Esophagus (tissue), 2 donors: ENCODE measurements around the gene SACM1L. TPM values are rescaled to one million over a fixed set of nuclear protein-coding genes. Genes with fewer than 3 reads are reported as not detected.
"Not testable (repeated sequence)": the region's sequence is repeated elsewhere in the genome, so short reads cannot be mapped to it uniquely, and the experiment has no call there.

Experiments used
- H3K27ac ChIP-seq, 2 donors: one replicate each; pipeline ENCODE4 v1.5.1; 2013; ENCODE audit warnings: low read depth in 2 of 2, mild to moderate bottlenecking in 2 of 2, inconsistent platforms in 1 of 2, low read length in 1 of 2, moderate library complexity in 1 of 2
- H3K27me3 ChIP-seq, 2 donors: one replicate each; pipeline ENCODE4 v1.6.1; 2013; ENCODE audit warnings: low read length in 2 of 2, control low read depth in 1 of 2, mild to moderate bottlenecking in 1 of 2; ENCODE audit not compliant: insufficient read depth in 2 of 2, control insufficient read depth in 1 of 2
- H3K36me3 ChIP-seq, 2 donors: one replicate each; pipeline ENCODE4 v1.6.1; 2013; ENCODE audit warnings: low read length in 1 of 2; ENCODE audit not compliant: control insufficient read depth in 2 of 2, insufficient read depth in 2 of 2
- H3K4me1 ChIP-seq, 2 donors: one replicate each; pipeline ENCODE4 v1.6.1; 2013; ENCODE audit warnings: low read length in 1 of 2; ENCODE audit not compliant: control insufficient read depth in 2 of 2, insufficient read depth in 2 of 2
- H3K4me3 ChIP-seq, 2 donors: one replicate each; pipeline ENCODE4 v1.5.1; 2013; ENCODE audit warnings: low read length in 2 of 2, mild to moderate bottlenecking in 2 of 2, low read depth in 1 of 2, moderate library complexity in 1 of 2
- H3K9me3 ChIP-seq, 2 donors: one replicate each; pipeline ENCODE4 v1.6.1; 2013; ENCODE audit warnings: mild to moderate bottlenecking in 2 of 2, low read depth in 1 of 2, low read length in 1 of 2, moderate library complexity in 1 of 2; ENCODE audit not compliant: control insufficient read depth in 2 of 2, insufficient read depth in 1 of 2
- WGBS, 2 donors: extraction: QIAGEN DNeasy Blood & Tissue Kit; methylation state at CpG; one replicate each; pipeline ENCODE4 v1.1.7; 2013; 5-methylcytosine and 5-hydroxymethylcytosine counted together
- polyA plus RNA-seq, 2 donors: library from polyadenylated mRNA; stranded (reverse); fragments of 200-250 nt; gene quantifications; one replicate each; pipeline ENCODE4 v1.2.3, GENCODE V29; 2013
- donor health status: healthy with polysubstance abuse.
- donor health status: Bipolar disorder and iron deficiency.

The SACM1L gene
- polyA plus RNA-seq, 2 donors = 14.1 to 16.9 TPM

GRCh38 chr3:45746777-45747622 is 57.8 kb downstream of the SACM1L start:
- Histone ChIP-seq H3K27me3 (no peaks in the 10 kb centered on the region), H3K36me3 (peaks cover 0 to 19% of the 10 kb centered on the region in 2 donors), H3K9me3 (no peaks in the 10 kb centered on the region), H3K4me1 (peaks cover 0 to 4% of the 10 kb centered on the region in 2 donors), H3K4me3 (no peak overlapping the region), H3K27ac (no peak overlapping the region)
- 87 to 91% methylated on average over 18 of the region's 18 CpGs for WGBS, 2 donors

- Histone ChIP-seq H3K9me3 (no peaks in the 10 kb centered on the region), H3K36me3 (peaks cover 0 to 19% of the 10 kb centered on the region in 2 donors), H3K27ac (no peak overlapping the region), H3K4me3 (no peak overlapping the region), H3K4me1 (peaks cover 0 to 4% of the 10 kb centered on the region in 2 donors), H3K27me3 (no peaks in the 10 kb centered on the region)
- WGBS, 2 donors = 60 to 70% methylated on average over 8 of the region's 8 CpGs
Measured at GRCh38 chr3:45748068-45748467, 58.9 kb downstream of the SACM1L start.

DNA sequence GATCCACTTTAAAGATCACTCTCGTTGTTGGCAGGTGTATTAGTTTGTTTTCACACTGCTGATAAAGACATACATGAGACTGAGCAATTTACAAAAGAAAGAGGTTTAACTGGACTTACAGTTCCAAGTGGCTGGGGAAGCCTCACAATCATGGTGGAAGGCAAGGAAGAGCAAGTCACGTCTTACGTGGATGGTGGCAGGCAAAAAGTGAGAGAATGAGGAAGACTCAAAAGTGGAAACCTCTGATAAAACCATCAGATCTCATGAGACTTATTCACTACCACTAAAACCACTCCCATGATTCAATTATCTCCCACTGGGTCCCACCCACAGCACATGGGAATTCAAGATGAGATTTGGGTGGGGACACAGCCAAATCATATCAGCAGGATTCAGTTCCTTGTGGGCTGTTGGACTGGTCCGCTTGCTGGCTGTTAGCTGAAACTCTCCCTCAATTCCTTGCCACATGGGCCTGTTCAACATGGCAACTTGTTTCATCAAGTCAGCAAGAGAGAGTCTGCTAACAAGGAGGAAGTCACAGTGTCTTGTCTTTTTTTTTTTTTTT is 59.9 kb downstream of the SACM1L start:
- not testable (repeated sequence) for H3K27ac ChIP-seq, H3K4me3 ChIP-seq, H3K4me1 ChIP-seq, H3K9me3 ChIP-seq, H3K27me3 ChIP-seq
- WGBS, 2 donors = 90 to 91% methylated on average over 4 of the region's 4 CpGs
- H3K36me3 ChIP-seq = peaks cover 0 to 19% of the 10 kb centered on the region in 2 donors

GRCh38 chr3:45749880-45750279 is 60.7 kb downstream of the SACM1L start:
- Histone ChIP-seq H3K4me1 (peaks cover 0 to 4% of the 10 kb centered on the region in 2 donors), H3K36me3 (peaks cover 0 to 19% of the 10 kb centered on the region in 2 donors), H3K9me3 (no peaks in the 10 kb centered on the region), H3K27me3 (no peaks in the 10 kb centered on the region), H3K27ac (no peak overlapping the region), H3K4me3 (no peak overlapping the region)
- WGBS, 2 donors = 81 to 84% methylated on average over 4 of the region's 4 CpGs

DNA sequence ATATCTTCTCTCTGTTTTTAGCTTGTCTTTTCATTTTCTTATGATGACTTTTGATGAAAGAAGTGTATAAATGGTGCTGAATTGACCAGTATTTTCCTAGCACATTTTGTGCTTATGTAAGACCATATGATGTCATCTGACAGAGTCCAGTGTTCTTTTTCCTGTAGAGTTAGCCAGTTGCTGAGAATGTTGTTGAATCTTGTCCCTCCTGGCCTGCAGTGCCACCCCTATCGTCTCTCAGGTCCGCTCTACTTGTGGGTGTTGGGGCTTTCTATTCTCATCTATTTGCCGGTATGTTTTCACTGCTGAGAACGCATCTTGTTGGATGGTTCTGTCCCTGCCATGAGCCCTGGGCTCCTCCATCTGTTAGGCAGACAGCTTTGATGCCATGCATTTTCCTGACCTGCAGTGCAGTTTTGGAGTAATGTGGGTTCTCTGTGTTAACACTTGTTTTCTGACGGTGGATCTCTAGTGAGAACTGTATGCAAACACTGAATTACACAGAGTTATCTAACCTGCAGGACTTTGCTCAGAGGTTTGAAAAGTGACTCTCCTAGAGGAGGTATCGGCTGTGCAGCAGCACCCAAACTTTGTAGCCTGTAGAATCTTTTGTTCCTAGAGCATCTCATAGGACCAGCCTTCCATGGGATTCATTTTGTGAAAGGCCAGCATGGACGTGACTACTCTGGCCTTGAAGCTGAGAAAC is 62.5 kb downstream of the SACM1L start:
- Histone ChIP-seq H3K4me1 (peaks cover 0 to 4% of the 10 kb centered on the region in 2 donors), H3K4me3 (no peak overlapping the region), H3K36me3 (peaks cover 0 to 9% of the 10 kb centered on the region in 2 donors), H3K27me3 (no peaks in the 10 kb centered on the region), H3K27ac (no peak overlapping the region), H3K9me3 (no peaks in the 10 kb centered on the region)
- 89 to 90% methylated on average over 7 of the region's 7 CpGs for WGBS, 2 donors

DNA sequence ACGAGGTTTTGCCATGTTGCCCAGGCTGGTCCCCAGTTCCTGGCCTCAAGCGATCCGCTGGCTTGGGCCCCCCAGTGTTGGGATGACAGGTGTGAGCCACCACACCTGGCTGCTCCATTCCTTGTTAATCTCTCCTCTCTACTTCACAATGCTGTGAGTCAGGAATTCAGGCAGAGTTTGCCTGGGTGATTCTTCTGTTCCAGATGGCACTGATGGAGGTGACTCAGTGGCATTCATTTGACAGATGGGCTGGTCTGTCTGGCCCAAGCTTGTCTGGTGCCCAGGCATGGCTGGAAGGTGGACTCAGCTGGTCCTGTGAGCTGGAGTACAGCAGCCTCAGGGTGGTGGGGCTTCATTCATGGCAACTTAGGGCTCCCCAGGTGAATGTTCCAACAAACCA is 63.9 kb downstream of the SACM1L start:
- Histone ChIP-seq H3K27ac (no peak overlapping the region), H3K36me3 (no peaks in the 10 kb centered on the region), H3K27me3 (no peaks in the 10 kb centered on the region), H3K4me3 (no peak overlapping the region), H3K9me3 (no peaks in the 10 kb centered on the region), H3K4me1 (peaks cover 0 to under 1% of the 10 kb centered on the region in 2 donors)
- WGBS, 2 donors = 62 to 84% methylated on average over 3 of the region's 3 CpGs

DNA sequence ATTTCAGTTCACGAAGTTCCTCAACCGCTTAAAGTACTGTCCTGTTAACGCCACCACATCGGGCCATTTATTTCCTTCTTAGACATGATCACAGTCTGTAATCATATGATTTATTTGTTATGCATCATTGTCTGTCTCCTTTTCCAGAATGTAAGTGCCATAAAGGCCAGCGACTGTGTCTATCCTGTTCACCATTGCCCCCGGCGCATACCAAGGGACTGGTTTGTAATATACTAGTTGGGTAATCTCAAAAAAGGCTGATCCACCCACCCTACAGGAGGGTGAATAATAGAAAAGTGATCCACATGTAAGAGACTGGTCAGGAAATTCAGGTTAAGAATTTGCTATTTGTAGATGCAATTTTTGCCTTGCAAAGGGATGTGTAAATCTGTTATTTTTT is 65.3 kb downstream of the SACM1L start:
- WGBS, 2 donors = 95 to 98% methylated on average over 7 of the region's 7 CpGs

DNA sequence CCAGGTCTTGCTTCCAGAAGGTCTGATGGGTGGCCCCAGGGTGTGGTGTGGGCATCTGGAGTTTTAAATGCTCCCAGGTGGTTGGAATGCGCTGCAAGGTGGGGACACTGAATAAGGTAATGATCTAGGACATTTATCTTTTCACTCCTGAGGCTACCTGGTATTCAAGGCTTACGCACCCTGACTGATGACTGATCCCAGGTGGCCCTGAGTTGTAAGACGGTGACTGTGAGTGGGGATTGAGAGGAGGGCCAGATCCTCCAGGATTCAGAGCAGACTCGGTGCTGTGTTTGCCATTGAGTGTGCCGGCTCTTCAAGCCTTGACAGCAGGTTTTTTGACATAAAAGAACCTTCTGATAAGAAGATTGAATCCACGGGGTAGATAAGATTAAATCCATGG is 66.9 kb downstream of the SACM1L start:
- H3K4me3 ChIP-seq = no peak overlapping the region
- WGBS, 2 donors = 77 to 83% methylated on average over 6 of the region's 6 CpGs

More for the DNA sequence above, 65.3 kb downstream of the SACM1L start:
- Histone ChIP-seq H3K27ac (no peak overlapping the region), H3K9me3 (no peaks in the 10 kb centered on the region), H3K4me3 (no peak overlapping the region), H3K4me1 (no peaks in the 10 kb centered on the region), H3K36me3 (no peaks in the 10 kb centered on the region), H3K27me3 (no peaks in the 10 kb centered on the region)

GRCh38 chr3:45757141-45757540 is 67.9 kb downstream of the SACM1L start:
- H3K27ac ChIP-seq, H3K9me3 ChIP-seq, H3K4me1 ChIP-seq, H3K4me3 ChIP-seq, H3K36me3 ChIP-seq, H3K27me3 ChIP-seq: not testable (repeated sequence)
- WGBS, 2 donors = 73 to 76% methylated on average over 7 of the region's 7 CpGs

More for the DNA sequence above, 66.9 kb downstream of the SACM1L start:
- Histone ChIP-seq H3K27me3 (no peaks in the 10 kb centered on the region), H3K4me1 (no peaks in the 10 kb centered on the region), H3K36me3 (no peaks in the 10 kb centered on the region), H3K9me3 (no peaks in the 10 kb centered on the region), H3K27ac (no peak overlapping the region)
